ENCODE measurements around the gene KLHL34. TPM values are rescaled to one million over a fixed set of nuclear protein-coding genes. Genes with fewer than 3 reads are reported as not detected.

The KLHL34 gene
- total RNA-seq, 1 donor from 2014 or later = not detected

- no peak for DNase-seq (ENCODE audit: extremely low spot score, unreplicated experiment)
- Mint-ChIP-seq H3K27ac (no peak overlapping the region), H3K9me3 (no peaks in the 10 kb centered on the region), H3K36me3 (no peaks in the 10 kb centered on the region), H3K4me1 (ENCODE audit: unreplicated experiment) (peaks cover 10% of the 10 kb centered on the region), H3K4me3 (no peak overlapping the region), H3K27me3 (no peaks in the 10 kb centered on the region)
- no peak for TF ChIP-seq CTCF (conservative IDR thresholded peaks at IDR 0.05)
Observed at GRCh38 chrX:21699136-21699535, 41.0 kb upstream of the KLHL34 start.

GRCh38 chrX:21698272-21698671 is 40.1 kb upstream of the KLHL34 start:
- Mint-ChIP-seq H3K36me3 (no peaks in the 10 kb centered on the region), H3K27ac (no peak overlapping the region), H3K4me1 (ENCODE audit: unreplicated experiment) (peaks cover 8% of the 10 kb centered on the region), H3K27me3 (no peaks in the 10 kb centered on the region), H3K9me3 (no peaks in the 10 kb centered on the region), H3K4me3 (no peak overlapping the region)
- TF ChIP-seq CTCF (conservative IDR thresholded peaks at IDR 0.05) = no peak
- no peak for DNase-seq (ENCODE audit: extremely low spot score, unreplicated experiment)

- no peaks in the 10 kb centered on the region for H3K36me3 Mint-ChIP-seq
- H3K27me3 Mint-ChIP-seq = no peaks in the 10 kb centered on the region
- no peak overlapping the region for H3K4me3 Mint-ChIP-seq
- no peak overlapping the region for H3K27ac Mint-ChIP-seq
- peaks cover 7% of the 10 kb centered on the region for H3K9me3 Mint-ChIP-seq
- DNase-seq (ENCODE audit: extremely low spot score, unreplicated experiment) = no peak
- TF ChIP-seq CTCF (conservative IDR thresholded peaks at IDR 0.05) = no peak
- H3K4me1 Mint-ChIP-seq (ENCODE audit: unreplicated experiment) = peaks cover 4% of the 10 kb centered on the region
Observed at GRCh38 chrX:21691512-21692018, 33.4 kb upstream of the KLHL34 start.

GRCh38 chrX:21683941-21684340 is 25.8 kb upstream of the KLHL34 start:
- Mint-ChIP-seq H3K4me1 (ENCODE audit: unreplicated experiment) (no peaks in the 10 kb centered on the region), H3K36me3 (no peaks in the 10 kb centered on the region), H3K27me3 (no peaks in the 10 kb centered on the region), H3K27ac (no peak overlapping the region), H3K9me3 (peaks cover 7% of the 10 kb centered on the region), H3K4me3 (no peak overlapping the region)
- no peak for TF ChIP-seq CTCF (conservative IDR thresholded peaks at IDR 0.05)
- DNase-seq (ENCODE audit: extremely low spot score, unreplicated experiment) = no peak

GRCh38 chrX:21678048-21678612 is 20.0 kb upstream of the KLHL34 start:
- no peak for TF ChIP-seq CTCF (conservative IDR thresholded peaks at IDR 0.05)
- Mint-ChIP-seq H3K27me3 (no peaks in the 10 kb centered on the region), H3K9me3 (no peaks in the 10 kb centered on the region), H3K4me1 (ENCODE audit: unreplicated experiment) (peaks cover 4% of the 10 kb centered on the region), H3K4me3 (no peak overlapping the region), H3K36me3 (no peaks in the 10 kb centered on the region), H3K27ac (peak overlapping the region; percentile 64)
- no peak for DNase-seq (ENCODE audit: extremely low spot score, unreplicated experiment)

All from type B pancreatic cell (in vitro differentiated cells).